GM19395 (cell line): ENCODE results near the gene SLC25A41.
"Not testable (repeated sequence)": the region's sequence is repeated elsewhere in the genome, so short reads cannot be mapped to it uniquely, and the experiment has no call there.

Experiments used
- ATAC-seq: cut with Tn5 transposase; IDR thresholded peaks from one replicate; pipeline ENCODE4 v1.9.1; 2021; ENCODE audit warnings: mild to moderate bottlenecking, moderate library complexity; ENCODE audit not compliant: unreplicated experiment

SLC25A41 gene

DNA sequence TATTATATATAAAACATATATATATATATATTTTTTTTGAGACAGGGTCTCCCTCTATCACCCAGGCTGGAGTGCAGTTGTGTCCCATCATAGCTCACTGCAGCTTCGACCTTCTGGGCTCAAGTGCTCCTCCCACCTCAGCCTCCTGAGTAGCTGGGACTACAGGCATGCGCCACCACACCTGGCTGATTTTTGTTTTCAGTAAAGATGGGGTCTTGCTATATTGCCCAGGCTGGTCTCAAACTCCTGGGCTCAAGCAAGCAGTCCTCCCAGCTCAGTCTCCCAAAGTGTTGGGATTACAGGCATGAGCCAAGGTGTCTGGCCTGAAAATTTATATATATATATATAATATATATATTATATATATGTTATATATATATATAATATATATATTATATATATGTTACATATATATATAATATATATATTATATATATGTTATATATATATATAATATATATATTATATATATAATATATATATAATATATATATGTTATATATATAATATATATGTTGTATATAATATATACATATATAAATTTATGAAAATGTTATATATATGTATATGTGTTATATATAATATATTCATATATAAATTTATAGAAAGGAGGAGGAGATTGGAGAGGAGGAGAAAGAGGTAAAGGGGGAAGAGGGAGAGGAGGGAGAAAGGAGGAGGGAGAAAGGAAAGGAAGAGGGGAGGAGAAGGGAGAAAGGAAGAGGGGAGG lies 4.7 kb downstream of the SLC25A41 start:
- not testable (repeated sequence) for ATAC-seq

DNA sequence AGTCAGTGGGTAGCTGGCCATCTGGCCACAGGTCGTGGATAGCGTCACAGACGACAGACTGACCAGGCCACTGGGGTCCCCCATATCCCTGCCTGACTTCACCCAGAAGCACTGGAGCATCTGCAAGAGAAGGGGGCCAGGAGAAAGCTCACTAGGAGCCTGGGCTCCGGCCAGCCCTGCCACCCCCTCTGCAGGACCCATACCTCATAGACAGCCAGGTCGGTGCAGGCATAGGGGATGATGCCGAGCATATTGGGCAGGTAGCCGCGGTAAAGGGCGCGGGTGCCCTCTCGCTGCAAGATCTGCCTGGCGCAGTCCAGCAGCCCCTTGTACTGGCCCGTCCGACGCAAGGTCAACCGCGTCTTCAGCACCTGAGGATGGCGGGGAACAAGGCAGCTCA lies 6.4 kb downstream of the SLC25A41 start:
- no peak for ATAC-seq

DNA sequence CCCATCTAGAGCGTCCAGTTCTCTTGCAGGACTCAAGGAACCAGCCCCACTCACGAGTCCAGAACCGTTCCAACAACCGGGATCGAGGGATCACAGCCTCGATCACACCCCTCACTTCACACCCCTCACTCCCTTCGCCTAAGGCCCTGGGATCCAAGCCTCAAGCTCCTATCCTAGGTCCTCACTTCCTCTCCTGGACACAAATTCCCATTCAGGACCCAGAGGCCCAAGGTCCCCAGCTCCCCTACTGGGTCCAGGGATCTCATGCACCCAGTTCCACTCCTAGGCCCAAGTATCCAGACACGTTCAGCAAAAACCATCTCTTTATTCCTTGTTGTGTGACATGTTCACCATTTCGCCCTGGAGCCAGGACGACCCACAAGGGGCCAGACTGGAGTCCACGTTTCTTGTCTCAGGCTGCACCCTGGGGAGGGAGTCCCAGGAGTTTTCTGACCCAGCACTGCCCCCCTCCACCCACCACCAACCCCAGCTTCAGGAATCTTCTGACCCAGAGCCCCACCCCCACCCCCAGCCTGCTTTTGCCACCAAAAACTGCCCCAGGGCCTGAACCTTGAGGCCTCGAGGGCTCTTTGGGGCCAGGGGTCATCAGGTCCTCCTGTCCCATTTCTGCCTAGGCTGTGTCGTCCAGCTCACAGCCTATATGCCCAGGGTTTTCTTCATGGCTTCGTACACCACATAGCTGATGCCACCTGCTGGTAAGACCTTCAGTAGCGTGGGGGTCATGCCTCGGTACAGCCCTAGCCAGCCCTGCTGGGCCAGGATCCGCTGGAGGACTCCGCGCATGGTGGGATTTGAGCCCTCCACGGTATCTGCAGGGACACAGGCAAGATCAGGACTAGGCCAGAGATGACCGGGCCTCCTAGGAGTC lies 7.6 kb downstream of the SLC25A41 start:
- no peak for ATAC-seq

DNA sequence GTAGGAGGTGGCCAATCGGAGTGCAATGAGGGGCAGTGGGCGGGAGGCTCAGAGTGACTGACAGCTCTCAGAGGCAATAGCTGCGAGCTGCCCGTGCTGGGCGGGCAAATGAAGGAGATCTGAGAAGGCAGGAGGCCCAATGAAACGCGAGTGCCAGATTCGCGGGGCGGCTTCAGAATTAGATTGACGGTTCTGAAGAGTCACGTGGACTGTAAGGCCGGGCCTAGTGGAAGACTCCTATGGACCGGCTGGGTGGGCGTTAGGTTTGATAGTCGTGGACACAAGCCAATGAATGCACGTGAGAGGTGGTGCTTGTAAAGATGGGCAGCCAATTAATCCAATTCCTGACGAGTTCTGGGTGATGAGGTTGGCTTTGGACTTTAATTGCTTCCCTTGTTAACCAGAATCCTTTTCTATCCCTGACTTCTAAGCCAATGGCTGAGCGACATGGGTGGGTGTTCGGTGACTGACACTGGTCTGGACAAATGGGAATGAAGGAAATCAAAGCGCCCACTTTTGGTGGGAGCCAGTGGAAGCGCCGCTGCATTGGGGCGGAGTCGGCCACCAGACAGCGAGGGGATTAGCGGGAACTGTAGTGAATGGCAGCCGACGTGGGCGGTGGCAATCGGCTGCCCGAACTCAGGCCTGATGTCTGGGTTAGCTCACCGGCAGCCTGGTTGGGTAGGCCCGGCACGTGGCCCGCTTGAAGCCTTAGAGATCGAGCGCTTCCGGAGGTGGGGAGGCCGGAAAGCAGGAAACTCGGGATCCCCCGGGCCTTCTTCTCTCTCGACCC lies 8.4 kb downstream of the SLC25A41 start:
- ATAC-seq: peak; percentile 91

DNA sequence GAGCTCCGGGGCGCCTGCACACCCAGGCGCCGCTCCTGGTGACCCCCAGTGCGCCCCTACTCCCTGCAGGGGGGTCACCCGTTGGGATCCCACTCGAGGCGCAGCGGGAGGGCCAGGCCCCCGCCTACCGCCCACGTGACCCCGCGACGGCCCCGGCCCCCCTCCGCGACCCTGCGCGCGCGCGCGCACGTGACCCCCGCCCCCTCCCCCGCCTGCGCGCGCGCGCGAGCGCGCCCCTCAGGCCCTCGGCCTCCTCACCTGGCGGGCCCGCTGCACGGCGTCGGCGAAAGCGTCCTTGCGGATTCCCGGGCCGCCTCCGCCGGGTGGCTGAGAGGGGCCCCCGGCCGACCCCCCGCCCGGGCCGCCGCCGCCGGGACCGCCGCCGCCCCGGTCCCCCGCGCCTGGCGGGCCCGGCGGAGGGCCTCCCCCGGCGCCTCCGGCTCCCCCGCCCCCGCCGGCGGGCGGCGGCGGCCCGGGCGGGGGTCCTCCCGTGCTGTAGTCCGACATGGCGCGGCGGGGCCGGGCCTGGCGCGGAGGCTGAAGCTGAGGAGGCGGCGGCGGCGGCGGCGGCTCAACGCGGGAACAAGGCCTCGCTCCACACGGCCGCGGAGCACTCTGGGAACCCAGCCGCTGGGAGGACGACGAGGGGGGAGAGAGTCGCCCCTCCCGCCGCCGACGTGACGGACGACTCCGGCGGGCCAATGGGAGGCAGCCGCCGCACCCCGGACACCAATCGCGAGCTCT lies 9.2 kb downstream of the SLC25A41 start, which contains the start of gene KHSRP:
KHSRP (minus strand) TSS at position 617 of the 744 bp plus-strand sequence; CDS start at position 507, 110 bp downstream.
- ATAC-seq: no peak

DNA sequence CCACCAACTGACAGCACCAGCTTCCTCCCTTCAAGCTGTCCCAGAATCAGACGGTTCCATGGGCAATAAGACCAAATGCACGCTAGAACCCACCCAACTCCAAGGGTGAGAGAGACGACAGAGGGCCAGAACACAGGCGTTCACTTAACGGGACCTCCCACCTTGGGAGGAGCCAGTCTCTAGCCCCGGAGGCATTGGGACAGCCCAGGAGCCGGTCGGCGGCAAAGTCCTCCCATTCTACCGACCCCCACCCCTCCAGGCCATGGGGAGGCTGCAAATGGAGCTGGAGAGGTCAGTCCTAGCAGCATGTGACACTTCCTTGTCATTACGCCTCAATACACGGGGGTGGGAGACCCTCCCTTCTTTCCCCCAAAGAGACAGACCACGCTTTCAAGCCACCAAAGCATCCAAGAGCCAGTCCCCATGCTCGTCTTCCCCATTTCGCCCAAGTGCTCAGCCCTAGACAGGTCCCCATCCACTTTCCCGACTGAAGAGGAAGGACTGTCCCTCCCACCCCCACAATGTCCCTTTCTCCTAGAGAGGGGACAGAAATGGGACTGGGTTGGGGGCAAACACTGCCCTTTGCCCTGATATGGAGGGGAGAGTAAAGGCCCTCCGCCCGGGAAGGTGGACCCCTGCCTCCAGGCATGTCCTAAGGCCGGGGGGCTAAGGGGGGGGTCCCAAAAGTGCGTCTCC lies 9.9 kb downstream of the SLC25A41 start:
- ATAC-seq: no peak

DNA sequence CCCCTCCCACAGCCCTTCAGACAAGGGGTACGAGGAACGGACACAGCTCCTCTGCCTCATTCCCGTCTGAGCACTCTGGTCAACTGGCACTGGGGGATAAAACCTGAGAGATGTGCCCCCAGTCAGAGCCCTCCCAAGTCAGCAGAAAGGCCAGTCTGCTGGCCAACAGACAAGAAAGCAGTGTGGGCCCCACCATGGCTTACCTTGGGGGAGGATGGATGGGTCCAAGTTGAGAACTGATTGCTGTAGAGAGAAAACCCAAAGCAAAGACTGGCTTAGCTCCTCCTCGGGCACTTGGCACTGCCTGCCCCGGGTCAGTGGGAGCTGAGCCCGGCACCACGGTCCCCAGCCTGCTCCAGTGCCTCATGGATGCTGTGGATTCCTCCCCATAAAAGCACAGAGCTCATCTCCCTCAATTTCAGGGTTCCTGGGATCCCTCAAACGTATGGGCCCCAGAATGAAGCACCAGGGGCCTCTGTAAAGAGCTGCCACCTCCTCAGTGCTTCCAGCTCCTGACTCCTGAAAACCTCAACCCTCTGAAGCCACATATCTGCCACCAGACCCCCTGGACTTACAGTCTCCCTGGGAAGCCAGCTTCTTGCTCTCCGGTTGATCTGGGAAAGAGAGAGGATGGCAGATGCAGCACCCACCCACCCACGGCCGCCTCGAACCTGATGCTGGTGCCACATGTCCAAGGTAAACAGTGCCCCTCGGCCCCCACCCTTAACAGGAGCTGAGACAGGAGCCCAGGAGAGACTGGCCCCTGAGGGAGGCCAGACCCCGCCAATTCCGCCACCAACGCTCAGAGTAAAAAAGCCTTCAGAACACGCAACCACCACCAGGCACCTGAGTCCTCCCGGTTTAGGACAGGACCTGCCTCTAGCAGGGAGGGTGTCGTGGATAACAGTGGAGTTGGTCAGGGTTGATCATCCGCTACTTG lies 12.2 kb downstream of the SLC25A41 start:
- no peak for ATAC-seq

DNA sequence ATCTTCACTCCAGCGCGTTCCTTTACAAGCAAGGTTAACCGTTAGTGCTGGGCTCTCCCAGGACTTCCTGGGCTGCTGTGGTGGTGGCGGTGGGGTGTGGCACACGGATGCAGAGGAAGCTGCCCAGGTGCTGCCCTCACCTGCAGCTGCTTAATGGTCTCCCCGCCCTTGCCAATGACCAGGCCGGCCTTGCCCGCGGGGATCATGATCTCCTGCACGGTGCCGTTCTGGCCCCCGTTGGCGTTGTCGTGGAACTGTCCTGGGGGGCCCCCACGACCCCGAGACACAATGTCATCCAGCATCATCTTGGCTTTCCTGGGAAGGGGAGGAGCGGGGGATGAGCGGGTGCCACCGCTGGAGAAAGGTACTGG lies 15.0 kb downstream of the SLC25A41 start:
- ATAC-seq: no peak

DNA sequence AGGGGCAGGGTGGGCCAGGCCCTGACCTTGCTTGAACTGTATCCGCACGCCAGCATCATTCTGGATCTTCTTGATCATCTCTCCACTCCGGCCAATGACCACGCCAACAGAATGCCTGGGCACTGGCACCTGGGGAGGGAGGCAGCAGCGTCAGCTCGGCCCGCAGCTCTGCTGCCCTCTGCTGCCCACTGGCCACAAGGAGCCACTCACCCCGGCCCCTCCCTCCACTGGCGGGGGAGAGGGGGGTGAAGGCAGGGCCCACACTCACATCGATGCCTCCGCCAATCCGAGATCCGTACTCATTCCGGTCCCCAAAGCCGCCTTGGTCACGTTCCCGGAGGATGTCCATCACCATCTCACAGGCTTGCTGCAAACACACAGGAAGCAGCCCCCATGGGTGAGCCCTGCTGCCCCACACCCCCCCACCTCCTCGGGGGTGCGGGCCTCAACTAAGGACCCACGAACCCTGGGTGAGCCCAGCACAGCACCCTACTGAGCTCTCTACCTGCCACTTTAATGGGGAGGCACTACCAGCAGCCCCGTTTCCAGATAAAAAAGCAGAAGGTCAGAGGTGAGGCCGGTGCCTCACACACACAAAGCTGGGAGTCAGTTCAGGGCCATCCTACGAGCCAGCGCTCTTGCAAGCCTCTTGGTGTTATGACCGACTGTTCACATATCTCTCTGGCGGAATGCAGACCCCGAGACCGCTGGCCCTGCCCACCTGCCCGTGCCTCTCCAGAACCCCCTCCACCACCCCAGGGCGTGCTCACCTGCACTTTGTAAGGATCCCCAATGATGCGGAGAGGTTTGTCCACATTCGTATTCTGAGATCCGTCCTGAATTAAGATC lies 15.6 kb downstream of the SLC25A41 start:
- no peak for ATAC-seq

DNA sequence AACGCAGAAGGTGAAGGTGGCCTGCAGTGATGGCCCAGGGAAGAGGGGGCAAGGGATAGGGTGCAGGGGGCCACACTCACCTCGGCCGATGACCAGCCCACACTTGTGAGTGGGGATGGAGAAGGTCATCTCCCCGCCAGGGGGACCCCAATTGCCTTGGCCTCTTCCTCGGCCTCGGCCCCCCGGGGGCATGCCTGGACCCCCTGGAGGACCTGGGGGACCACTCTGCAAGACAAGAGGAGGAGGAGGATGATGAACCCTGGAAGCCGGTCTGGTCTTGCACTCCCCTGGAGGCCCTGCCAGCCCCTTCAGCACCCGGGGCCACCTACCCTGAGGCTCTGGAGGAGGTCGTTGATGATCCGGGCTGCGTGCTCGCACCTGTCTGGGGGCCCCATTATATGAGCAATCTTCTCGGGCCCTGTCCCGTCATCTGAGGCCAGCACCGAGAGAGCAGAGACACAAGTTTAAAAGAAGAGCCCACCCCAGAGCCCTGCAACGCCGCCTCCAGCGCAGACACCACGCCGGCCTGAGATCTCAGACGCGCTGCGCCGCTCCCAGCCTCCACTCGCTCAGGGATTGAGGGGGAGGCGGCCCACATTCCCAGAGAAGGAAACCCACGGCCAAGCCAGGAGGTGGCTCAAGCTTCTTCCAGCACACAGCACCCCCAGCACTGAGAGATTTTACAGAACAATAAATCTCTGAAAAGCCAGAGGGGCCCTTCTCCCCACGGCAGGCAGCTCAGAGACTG lies 16.7 kb downstream of the SLC25A41 start:
- ATAC-seq: no peak

DNA sequence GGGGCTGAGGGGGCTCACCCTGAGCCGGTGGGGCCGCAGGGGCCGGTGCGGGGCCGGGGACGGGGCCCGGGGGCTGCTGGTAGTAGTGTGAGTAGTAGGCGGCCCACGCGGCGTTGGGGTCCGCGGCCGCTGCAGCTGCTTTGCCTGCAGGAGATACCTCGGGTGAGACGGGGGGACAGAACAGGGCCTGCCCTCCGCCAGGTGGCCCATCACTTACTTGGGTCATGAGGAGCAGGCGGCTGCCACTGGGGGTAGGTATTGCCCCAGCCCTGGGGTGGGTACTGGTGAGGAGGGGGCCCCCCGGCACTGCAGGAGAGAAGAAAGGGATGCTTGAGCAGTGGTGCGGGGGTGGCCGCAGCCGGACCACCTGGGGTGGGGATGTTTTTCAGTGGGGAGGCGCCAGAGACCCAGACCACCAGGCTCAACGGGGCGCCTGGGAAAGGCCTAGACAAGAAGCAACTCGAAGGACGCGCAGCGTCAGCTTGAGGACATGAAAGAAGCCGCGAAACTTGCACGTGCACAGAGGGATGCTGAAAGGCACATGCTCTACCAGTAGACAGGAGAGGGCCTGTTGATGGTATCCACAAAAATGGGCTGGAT lies 17.9 kb downstream of the SLC25A41 start:
- no peak for ATAC-seq

DNA sequence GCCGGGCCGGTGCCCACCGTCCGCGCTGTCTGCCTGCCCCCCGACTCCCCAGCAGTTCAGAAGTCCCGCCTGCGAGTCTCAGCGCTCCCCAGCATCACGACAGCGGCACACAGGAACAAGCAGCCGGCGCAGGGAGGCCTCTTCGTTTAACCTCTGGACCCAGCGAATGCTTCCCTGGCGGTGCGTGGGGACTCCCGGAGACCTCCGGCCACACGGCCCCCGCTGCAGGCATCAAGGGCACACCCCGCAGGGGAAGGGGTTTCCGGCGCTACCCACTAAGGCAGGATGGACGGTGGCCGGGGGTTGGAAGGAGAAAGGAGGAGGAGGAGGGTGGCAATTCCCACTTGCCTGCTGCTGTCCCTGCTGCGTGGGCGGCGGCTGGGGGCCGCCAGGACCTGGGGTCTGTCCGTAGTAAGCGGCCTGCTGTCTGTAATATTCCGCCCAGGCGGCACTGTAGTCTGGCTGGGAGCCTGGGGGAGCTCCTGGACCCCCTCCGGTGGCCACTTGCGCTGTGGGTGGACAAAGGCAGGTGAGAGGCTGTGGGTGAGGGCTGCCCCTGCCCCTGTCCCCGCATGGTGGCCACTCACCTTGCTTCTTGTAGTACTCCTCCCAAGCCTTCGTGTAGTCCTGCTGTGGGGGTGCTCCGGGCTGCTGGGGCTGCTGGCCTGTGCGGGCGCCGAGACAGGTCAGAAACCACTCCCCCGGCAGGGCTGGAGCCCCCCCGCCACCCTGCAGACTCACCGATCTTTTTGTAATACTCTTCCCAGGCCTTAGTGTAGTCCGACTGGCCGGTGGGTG lies 18.6 kb downstream of the SLC25A41 start:
- no peak for ATAC-seq

DNA sequence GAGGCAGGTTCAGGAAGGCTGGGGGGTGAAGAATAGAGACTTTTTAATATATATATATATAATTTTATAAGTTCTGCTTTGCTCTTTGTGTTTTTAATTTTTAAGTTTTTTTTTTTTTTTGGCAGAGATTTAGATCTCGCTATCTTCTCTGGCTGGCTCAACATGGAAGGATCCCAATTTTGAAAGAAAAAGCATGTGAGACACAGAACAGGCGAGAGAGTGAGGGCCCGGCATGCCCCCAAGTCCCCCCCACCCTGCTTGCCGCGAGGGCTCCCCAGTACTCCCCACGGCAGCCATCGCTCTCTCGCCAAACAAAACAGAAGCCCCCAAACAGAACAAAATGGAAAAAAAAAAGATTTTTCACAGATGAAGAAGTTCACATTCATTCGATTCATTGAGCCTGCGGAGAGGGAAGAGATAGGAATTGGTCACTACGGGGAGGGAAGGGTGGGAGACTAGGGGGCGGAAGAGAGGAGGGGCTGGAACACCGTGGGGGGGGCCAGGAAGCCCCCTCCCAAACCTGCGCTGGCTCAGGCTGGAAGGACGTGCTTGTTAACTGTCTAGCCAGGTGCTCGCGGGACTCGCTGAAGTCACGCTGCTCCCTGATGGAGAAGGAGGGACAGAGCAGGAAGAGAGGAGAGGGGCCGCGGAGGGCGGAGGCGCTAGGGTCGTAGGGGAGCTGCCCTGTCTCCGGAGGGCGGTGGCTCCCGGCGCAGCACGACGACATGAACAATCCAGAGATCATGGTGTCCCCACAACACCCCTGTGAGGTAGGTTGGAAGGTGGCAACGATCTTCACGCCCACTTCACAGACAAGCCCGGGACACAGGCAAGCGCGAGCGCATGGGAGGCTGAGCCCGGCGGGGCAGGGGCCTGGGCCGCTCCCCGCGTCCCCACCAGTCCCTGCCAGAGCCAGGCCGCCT lies 19.6 kb downstream of the SLC25A41 start:
- no peak for ATAC-seq

DNA sequence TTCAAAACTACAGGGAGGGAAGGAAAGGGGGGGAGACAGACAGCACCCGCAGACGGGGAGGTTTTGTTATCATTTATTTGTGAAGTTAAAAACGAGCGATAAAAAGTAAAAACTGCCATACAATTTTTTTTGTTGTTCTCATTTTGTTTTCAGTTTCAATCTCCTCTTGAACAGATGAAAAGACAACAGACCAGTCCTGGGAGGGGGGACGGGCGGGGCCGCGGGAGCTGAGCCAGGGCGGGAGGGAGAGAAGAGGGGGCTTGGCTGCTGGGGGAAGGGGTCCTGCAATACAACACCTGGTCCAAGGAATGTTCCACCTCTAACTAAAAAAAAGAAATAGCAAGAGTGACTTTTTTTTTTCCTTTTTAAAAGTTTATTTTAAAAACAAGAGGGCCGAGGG lies 20.3 kb downstream of the SLC25A41 start:
- ATAC-seq: no peak
